HG03565 (cell line): ENCODE measurements around the gene TARBP1.
"Not testable (repeated sequence)": the region's sequence is repeated elsewhere in the genome, so short reads cannot be mapped to it uniquely, and the experiment has no call there.

Experiments
- ATAC-seq: cut with Tn5 transposase; IDR thresholded peaks from one replicate; pipeline ENCODE4 v1.9.1; 2021; ENCODE audit warnings: mild to moderate bottlenecking, moderate library complexity; ENCODE audit not compliant: unreplicated experiment

Gene TARBP1

DNA sequence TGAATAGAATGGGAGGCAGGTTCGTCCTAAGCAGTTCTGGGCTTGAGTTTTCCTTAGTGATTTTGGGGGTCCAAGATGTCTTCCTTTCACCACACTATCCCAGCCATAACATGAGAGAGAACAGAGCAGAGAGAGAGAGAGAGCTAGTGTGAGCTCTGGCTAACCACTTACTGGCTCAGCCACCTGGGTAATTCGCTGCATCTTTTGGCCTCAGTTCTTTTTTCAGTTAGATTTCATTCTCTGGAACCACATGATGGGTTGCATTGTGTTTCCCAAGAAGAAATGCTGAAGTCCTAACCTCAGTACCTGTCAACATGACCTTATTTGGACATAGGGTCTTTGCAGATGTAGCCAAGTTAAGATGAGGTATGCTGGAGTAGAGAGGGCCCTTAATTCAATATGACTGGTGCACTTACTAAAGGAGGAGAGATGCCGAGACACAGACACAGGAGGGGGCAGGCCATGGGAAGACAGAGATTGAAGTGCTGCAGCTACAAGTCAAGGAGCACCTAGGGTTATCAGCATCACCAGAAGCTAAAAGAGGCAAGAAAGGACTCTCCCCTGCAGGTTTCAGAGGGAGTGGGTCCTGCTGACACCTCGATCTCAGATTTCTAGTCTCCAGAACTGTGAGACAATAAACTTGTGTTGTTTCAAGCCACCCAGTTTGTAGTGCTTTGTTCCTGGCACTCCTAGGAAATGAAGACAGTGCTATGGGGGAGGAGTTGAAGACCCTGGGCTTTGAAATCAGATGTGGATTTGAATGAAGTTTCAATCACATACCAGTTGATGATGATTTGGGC, 26.2 kb upstream of the TARBP1 start:
- no peak for ATAC-seq

DNA sequence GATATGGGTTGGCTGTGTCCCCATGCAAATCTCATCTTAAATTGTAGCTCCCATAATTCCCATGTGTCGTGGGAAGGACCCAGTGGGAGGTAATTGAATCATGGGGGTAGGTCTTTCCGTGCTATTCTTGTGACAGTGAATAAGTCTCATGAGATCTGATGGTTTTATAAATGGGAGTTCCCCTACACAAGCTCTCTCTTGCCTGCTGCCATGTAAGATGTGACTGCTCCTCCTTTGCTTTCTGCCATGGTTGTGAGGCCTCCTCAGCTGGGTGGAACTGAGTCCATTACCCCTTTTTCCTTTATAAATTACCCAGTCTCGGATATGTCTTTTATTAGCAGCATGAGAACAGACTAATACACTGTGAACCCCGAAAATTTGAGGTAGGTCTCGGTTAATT, 25.3 kb upstream of the TARBP1 start:
- not testable (repeated sequence) for ATAC-seq

DNA sequence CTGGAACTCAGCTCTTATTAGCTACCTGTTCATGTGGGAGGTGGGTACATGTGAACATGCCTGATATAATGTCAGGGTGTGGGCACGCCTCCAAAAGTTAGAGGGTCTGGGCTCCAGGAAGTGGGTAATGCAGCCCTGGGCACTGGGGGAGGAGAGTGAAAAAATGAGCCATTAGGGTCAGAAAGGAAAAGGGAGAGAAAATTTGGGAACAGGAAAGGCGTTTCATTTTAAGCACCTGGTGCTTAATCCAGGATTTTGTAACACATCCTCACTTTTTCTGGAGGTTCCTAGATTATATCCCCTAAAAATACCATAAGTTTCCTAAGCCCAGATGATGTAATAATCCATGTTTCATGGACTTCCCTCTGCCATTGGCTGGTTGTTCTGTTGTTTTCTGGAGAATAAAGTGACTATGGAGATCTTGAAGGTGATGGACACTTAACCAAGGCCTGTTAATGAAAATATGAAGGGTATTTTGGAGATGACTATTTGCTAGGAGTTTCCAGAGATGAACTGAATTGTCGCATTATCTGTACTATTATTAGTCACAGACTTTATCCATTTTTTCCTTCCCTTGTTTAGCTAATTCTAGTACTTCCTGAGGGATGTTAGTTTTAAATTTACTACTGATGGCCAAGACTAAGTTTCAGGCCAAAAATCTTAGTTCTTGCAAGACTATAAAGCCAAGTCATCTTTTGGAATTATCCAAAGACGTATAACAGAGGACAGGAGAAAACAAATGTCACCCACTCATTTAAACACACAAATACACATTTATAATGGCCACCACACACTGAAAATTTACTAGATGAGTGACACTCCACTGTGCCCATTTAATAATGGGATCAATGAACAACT, 24.4 kb upstream of the TARBP1 start:
- ATAC-seq = no peak

DNA sequence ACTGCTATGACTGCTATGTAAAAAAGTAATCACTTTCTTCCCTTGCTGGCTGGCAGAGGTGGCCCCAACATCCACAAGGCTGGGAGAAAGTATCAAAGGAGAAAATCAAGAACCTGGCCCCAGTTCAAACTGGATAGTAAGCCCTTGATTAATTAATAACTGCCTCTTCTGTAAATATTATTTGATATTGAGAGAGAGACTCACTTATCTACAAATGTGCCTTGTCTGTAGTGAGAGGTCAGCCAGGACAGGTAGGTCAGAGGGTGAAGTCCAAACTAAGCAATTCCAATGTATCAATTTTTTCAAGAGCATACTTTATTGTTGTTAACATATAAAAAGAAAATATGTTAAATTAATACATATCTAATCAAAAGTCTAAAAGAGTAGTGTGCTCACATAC, 23.8 kb upstream of the TARBP1 start:
- no peak for ATAC-seq

DNA sequence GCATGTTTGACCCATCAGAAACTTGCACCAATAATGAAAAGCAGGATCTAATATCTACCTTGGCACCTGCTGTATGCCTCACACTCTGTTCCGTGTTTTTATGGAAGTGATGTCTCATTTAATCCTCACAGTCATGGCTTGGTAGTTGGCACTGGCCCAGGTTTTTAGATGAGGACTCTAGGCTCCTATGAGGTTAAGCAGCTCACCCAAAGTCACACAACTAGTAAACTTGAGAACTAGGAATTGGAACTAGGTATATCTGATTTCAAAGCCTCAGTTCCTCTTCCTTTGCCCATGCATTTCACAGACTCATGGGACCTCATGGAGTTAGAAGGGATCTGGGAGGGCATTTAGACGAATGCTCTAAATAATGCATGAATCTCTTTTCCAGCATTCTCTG, 21.3 kb upstream of the TARBP1 start:
- no peak for ATAC-seq

DNA sequence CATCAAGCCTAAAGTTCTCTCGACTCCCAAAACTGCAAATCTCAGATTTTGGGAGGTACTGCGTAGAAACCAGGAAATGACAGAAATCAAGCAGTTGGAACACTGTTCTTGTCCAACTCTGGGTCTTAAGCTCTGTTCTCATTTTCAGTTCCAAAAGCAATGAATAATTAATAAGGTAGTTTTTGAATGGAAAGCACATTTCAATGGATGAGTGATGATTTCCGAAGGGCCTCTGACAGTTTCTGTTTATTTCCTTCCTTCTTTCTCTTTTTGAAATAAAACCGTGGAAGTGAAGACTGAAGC, 20.9 kb upstream of the TARBP1 start:
- ATAC-seq = no peak

DNA sequence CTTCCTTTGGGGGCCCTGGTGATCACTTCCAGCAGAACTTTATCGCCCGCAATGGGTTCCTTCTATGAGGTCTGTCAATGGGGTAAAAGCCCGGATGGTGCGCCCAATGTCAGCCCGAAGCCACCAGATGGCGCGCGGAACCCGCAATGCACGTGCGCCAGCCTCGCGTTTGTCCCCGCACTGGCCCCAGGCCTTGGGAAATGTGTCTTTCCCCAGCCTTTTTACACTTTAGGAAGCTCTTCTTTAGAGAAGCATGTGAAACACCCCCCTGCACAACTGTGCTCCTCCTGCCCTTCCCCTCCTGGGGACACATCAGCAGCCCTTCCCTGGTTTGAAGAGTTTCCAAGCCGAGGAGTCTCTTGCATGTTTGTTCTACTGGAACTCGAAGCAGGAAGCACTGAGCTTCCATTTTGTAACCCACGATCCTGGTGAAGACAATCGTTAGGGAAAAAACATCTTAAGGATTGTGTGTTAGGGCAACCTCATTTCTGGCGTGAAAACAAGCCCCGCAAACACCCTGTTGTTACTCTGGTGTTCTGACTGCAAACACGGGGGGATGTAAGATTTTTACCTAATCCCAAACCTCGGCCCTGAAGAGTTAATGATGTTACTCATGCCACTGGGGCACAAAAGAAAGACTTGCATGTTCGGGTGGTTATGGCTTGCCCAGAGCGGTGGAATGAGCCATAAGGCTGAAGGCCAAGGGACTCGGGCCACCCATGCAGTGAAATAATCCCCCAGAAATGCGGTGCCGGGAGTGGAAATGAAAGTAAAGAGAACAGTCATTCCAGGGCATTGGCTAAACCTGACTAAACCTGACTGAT, 20.4 kb upstream of the TARBP1 start:
- ATAC-seq = no peak

DNA sequence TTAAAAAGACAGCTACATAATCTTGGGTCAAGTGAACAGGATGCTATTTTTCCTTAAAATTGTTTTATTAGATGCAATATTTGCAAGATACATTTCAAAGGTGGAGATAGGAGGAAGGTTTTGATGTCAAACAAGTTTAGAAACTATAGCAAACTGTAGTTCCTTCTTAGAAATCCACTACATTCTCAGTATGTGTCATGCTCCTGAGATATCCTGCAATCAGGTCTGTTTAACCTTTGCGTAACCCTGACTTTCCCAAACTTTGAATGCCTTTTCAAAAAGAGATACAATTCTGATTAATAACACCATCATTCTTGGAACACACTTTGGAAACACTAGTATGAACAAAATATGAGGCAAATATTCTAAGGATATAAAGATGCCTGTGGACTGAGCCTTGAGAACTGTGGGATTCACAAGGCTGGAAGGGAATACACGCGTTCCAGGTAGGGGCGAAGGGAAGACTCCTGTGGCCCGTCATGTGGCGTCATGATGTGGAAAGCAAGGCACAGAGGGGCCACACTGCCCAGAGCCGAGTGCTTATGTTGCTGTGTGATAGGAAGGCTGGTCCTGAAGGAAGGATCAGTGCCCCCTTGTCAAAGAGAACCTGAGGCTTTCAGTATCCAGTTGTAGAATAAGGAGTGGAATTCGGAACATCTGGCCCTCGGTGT, 19.6 kb upstream of the TARBP1 start:
- ATAC-seq = no peak

DNA sequence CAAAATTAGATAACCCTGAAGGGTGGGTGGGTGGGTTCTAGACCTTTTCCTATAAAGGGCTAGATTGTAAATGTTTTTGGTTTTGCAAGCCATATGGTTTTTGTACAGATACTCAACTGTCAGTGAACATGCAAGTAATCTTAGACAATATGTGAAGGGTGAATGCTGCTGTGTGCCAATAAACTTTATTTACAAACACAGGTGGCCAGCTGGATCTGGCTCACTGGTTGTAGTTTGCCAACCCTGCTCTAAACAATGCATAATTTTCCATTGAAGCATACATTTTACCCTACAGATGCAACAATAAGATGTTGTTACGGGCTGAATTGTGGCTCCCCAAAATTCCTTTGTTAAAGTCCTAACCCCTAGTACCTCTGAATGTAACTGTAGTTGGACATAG, 18.6 kb upstream of the TARBP1 start:
- no peak for ATAC-seq

DNA sequence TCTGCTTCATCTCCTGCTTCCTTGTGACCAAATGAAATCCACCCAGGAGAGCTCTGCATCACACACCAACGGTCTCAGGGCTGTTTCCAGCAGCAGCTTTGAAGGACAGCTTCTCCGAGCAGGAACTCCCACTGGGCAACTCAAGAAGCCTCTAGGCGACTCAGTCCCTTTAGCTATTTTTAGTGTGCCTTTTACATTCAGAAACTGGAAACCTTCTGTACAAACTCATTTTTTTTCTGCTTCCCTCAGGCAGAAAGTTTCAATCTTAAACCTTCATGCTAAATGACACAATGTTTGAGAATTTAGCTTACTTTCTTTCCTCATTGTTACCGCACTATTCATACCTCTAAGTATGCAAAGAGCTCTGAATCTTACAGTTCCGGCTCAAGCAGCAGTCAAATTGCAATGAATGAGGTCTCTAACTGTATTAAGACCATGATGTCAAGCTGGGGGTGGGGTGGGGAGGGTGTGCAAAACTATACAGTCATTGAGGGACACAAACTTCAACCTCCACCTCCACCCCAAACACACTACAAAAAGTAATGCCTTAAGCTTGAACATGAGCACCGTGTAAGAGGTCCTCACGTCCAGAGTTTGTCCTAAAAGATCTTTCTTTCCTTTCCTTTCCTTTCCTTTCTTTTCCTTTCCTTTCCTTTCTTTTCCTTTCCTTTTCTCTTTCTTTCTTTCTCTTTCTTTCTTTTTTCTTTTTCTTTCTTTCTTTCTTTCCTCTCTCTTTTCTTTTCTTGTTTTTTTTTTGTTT, 16.4 kb upstream of the TARBP1 start:
- peak; percentile 68 for ATAC-seq

DNA sequence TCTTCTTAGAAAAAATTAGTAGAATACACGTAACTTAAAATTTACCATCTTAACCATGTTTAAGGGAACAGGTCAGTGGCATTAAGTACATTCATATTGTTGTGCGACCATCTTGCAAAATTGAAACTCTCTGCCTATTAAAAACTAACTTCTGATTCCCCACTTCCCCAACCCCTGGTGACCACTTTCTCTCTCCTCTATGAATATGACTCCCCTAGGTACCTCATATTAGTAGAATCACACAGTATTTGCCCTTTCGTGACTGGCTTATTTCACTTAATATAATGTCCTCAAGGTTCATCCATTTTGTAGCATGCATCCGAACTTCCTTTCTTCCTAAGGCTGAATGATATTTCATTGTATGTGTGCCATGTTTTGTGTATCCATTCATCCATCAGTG, 15.1 kb upstream of the TARBP1 start:
- no peak for ATAC-seq

DNA sequence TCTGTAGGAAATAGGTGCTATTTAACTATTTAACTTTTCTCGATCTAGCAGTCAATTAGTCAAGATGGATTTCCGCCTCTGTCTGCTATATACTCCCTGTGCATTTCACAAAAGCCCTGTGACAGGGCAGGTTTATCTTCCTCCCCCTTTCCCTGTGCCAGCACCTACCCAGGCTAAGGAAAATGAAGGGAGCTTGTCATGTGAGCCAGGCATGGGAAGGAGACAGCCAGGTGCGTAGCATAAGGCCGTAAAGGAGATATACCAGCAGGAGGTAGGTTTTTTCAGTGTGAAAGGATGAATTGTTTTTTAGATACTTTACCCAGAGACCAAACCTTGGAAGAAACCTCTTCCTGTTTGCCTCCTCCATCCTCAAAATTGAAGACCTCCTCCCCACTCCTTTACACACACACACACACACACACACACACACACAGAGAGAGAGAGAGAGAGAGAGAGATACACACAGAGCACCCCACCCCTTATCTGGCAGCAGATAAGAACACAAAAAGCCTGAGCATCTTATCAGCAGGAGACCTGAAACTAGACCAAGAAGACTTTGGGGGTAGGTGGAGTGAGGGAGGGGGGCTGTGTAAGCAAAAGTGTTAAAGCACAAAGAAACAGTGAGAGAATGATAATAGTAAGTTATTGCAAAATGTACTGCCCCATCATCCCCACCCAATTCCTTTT, 12.0 kb upstream of the TARBP1 start:
- no peak for ATAC-seq

DNA sequence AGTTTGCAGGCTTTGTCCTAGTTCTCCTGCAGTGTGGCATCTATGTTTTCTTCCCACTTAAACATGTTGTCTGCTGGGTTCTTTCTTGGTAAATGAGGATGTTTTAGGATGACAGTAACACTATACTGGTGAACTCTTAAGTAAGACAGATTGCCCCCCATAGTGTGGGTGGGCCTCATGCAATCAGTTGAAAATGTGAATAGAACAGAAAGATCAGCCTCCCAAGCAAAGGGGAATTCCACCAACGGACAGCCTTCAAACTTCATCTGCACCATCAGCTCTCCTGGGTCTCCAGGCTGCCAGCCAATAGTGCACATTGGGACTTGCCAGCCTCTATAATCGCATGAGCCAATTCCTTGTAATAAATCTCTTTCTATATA, 10.7 kb upstream of the TARBP1 start:
- no peak for ATAC-seq

DNA sequence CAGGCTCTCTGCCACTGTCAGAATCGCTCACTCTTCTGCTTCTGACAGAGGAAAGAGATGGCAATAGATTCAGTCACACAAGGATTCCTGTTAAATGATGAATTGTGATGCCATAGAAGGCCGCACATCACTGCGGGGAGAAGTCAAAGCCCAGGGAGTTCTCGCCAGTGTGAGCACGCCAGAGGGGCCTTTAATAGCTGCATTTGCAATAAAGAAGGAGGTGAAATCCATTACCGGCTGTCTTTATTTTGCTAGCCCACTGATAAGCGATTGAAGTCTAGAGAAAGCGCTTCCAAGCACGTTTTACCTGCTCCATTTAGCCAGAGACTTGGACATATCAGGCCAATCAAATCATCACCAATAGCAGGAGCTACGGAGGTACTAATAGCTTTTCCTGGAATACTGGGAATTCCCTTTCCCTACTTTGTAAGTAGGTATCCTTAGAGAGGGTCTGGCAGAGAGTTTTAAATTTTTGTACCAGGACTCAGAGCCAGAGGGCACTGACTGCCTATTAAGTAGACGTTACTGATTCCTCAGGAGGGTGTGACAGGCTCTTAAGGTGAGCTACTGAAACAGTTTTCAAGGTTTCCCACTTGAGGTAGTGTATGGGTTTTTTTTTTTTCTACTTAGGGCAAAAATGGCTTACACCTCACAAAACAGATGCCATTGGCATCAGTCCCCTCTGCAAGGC, 10.2 kb upstream of the TARBP1 start:
- peak; percentile 6 for ATAC-seq

DNA sequence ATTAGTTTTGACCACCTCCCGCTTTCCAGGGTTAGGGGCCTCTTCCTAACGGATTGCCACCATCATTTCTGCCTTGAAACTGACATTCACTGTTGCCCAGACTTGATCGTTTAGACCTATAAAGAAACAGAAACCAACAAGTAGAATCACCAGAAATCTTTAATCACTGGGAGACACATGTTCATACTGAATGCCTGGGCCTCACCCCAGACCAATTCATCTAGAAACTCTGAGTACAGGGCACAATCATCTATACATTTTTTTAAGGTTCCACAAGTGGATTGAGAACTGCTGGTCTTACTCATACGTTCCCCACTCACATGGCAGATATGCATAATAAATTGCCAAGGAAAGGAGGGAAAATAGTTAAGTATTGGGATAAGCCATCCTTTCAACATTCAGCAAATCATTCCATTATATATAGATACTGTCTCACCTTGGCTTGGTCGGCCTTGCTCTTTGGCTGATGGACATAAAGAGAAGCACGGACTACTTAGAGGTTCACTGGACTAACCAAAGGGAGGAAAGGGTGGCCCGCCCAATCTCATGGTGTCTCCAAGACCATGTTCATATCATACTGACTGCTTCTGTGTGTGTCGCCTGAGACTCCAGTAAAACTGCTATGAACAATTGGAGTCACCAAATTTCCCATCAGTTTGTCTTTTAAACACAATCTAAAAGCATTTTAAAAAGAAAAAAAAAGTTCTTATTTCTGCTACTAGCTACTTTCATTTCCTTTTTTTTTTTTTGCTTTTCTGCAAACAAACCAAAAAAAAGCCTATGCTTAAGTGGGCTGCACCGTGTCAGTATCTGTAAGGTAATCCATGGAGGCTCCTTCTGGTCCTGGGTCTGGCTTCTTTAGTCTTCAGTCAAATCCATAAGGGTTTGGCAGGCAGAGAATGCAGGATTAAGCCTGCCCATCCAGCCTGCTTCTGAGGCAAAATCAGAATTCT, 9.4 kb upstream of the TARBP1 start:
- ATAC-seq = peak; percentile 29

DNA sequence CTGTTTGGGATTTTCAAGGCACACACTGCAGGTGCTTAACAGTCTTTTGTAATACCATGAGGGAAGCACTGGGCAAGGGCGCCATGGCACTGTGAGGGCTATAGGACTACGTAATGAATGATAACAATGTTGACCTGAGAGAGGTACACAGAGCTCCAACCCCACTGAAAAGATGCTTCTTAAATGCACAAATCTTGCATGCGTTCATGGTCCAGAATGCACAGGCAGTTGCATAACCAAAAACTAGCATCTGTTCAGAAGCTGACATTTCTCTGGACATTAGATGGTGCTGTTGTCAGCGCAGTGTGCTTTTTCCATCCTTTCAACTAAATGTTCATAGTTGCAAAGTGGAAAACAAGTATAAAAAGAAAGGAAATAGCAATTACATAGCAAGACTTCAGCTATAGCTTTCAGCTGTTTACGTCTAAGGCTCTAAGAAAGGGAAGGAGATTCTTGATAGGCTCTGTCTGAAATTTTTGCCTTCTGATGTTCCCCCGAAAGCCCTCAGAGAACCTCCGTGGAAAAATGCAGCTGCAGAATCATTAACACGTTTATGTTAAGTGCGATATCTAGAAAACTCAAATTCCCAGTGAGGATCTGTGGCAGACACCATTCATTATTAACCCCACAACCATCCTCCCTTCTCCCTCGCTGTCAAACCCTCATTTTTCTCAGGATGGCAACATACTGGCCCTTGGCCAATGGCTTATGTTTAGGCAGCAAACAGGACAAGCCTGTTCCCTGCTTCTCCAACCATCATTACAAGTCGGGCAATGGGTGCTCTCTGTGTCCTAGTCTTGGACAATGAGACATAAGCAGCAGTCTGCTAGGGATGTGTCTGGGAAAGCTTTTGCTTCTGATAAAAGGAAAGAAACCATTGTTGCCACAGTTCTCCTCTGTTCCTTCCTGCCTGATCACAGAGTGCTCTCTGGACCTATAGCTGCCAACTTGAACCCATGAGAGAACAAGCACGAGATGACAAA, 8.2 kb upstream of the TARBP1 start:
- ATAC-seq = no peak
